Measurements from ENCODE around the gene LAMA2.

LAMA2 gene

DNA sequence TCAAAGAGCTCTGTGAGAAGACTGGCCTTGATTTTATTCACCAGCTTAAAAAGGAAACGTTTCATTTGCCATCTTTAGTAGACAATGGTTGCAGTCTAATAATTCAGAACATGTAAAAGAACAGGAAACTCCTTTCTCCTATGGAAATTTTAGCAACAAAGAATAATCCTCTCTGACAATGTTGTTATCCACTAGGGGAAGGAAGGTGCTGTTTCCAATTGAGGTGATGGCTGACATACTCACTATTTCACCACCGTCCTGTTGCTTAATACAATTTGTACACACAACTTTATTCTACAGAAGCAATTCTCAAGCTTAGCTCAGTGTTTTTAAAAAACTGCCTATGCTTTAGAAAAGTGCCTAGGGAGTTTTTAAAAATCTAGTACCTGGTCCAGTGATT, 634.4 kb downstream of the LAMA2 start:
- Histone ChIP-seq H2BK12ac (ENCODE audit: low read length in 2 of 2) (no peak overlapping the region), H4K8ac (ENCODE audit: low read length) (no peak overlapping the region), H2AK5ac (ENCODE audit: low read length, severe bottlenecking) (no peak overlapping the region), H3K36me3 (ENCODE audit: control insufficient read depth in 1 of 2, insufficient read depth in 2 of 2, low read depth in 1 of 2, low read length in 2 of 2) (peaks cover 12 to 32% of the 10 kb centered on the region in 2 experiments), H3K4me2 (ENCODE audit: low read length, poor library complexity, severe bottlenecking) (no peak overlapping the region), H2BK5ac (ENCODE audit: low read depth, low read length, poor library complexity, severe bottlenecking) (no peak overlapping the region), H2BK120ac (ENCODE audit: low read depth, low read length) (no peak overlapping the region), H3K27ac (ENCODE audit: low read length, poor library complexity, severe bottlenecking) (no peak overlapping the region), H3K18ac (ENCODE audit: low read depth in 1 of 2, low read length in 2 of 2) (no peak overlapping the region), H3K79me1 (replicated peaks; ENCODE audit: low read length, poor library complexity, severe bottlenecking) (no peaks in the 10 kb centered on the region), H2BK15ac (ENCODE audit: low read depth, poor library complexity, severe bottlenecking) (no peak overlapping the region), H3K27me3 (ENCODE audit: control insufficient read depth in 1 of 2, insufficient read depth in 1 of 2, low read length in 2 of 2) (no peaks in the 10 kb centered on the region), H4K91ac (ENCODE audit: low read length) (no peak overlapping the region), H3K23ac (ENCODE audit: low read length in 2 of 2) (no peak overlapping the region), H3K4me1 (ENCODE audit: control insufficient read depth, insufficient read depth, low read depth, low read length) (no peaks in the 10 kb centered on the region), H3K14ac (ENCODE audit: low read length in 2 of 2) (no peak overlapping the region), H3K4me3 (ENCODE audit: insufficient read depth in 1 of 2, low read depth in 1 of 2, low read length in 2 of 2) (no peak overlapping the region), H2AFZ (ENCODE audit: low read depth, low read length) (no peak overlapping the region), H3K9me3 (ENCODE audit: control insufficient read depth, low read length) (no peaks in the 10 kb centered on the region), H3K9ac (ENCODE audit: low read length) (no peak overlapping the region), H3K4ac (ENCODE audit: low read depth in 1 of 2, low read length in 2 of 2) (no peak overlapping the region)
- WGBS = no CpG with 5 or more reads among the region's 2 CpGs
- no peak for DNase-seq

GRCh38 chr6:129519750-129520149, 636.8 kb downstream of the LAMA2 start:
- no peak overlapping the region for H2BK15ac ChIP-seq (ENCODE audit: low read depth, poor library complexity, severe bottlenecking)
- no peak overlapping the region for H3K27ac ChIP-seq (ENCODE audit: low read length, poor library complexity, severe bottlenecking)
- WGBS = 98% methylated on average over 2 of the region's 2 CpGs
- no peak overlapping the region for H3K14ac ChIP-seq (ENCODE audit: low read length in 2 of 2)
- H3K79me1 ChIP-seq (replicated peaks; ENCODE audit: low read length, poor library complexity, severe bottlenecking) = no peaks in the 10 kb centered on the region
- no peak overlapping the region for H4K8ac ChIP-seq (ENCODE audit: low read length)
- no peaks in the 10 kb centered on the region for H3K4me1 ChIP-seq (ENCODE audit: control insufficient read depth, insufficient read depth, low read depth, low read length)
- no peak overlapping the region for H3K4me2 ChIP-seq (ENCODE audit: low read length, poor library complexity, severe bottlenecking)
- no peak overlapping the region for H3K4ac ChIP-seq (ENCODE audit: low read depth in 1 of 2, low read length in 2 of 2)
- no peak overlapping the region for H2AFZ ChIP-seq (ENCODE audit: low read depth, low read length)
- DNase-seq = no peak
- H3K4me3 ChIP-seq (ENCODE audit: insufficient read depth in 1 of 2, low read depth in 1 of 2, low read length in 2 of 2) = no peak overlapping the region
- no peak overlapping the region for H3K9ac ChIP-seq (ENCODE audit: low read length)
- H2AK5ac ChIP-seq (ENCODE audit: low read length, severe bottlenecking) = no peak overlapping the region
- H3K9me3 ChIP-seq (ENCODE audit: control insufficient read depth, low read length) = no peaks in the 10 kb centered on the region
- H2BK120ac ChIP-seq (ENCODE audit: low read depth, low read length) = no peak overlapping the region
- H2BK5ac ChIP-seq (ENCODE audit: low read depth, low read length, poor library complexity, severe bottlenecking) = no peak overlapping the region
- H3K18ac ChIP-seq (ENCODE audit: low read depth in 1 of 2, low read length in 2 of 2) = no peak overlapping the region
- H4K91ac ChIP-seq (ENCODE audit: low read length) = no peak overlapping the region
- H3K36me3 ChIP-seq (ENCODE audit: control insufficient read depth in 1 of 2, insufficient read depth in 2 of 2, low read depth in 1 of 2, low read length in 2 of 2) = peaks cover 9 to 35% of the 10 kb centered on the region in 2 experiments
- H3K27me3 ChIP-seq (ENCODE audit: control insufficient read depth in 1 of 2, insufficient read depth in 1 of 2, low read length in 2 of 2) = no peaks in the 10 kb centered on the region
- H2BK12ac ChIP-seq (ENCODE audit: low read length in 2 of 2) = no peak overlapping the region
- H3K23ac ChIP-seq (ENCODE audit: low read length in 2 of 2) = no peak overlapping the region

- Histone ChIP-seq H4K8ac (ENCODE audit: low read length) (no peak overlapping the region), H2AK5ac (ENCODE audit: low read length, severe bottlenecking) (no peak overlapping the region), H2BK120ac (ENCODE audit: low read depth, low read length) (no peak overlapping the region), H2BK5ac (ENCODE audit: low read depth, low read length, poor library complexity, severe bottlenecking) (no peak overlapping the region), H2AFZ (ENCODE audit: low read depth, low read length) (no peak overlapping the region), H3K79me1 (replicated peaks; ENCODE audit: low read length, poor library complexity, severe bottlenecking) (no peaks in the 10 kb centered on the region), H3K4me1 (ENCODE audit: control insufficient read depth, insufficient read depth, low read depth, low read length) (no peaks in the 10 kb centered on the region), H2BK15ac (ENCODE audit: low read depth, poor library complexity, severe bottlenecking) (no peak overlapping the region), H3K36me3 (ENCODE audit: control insufficient read depth in 1 of 2, insufficient read depth in 2 of 2, low read depth in 1 of 2, low read length in 2 of 2) (peaks cover 7 to 31% of the 10 kb centered on the region in 2 experiments), H3K9ac (ENCODE audit: low read length) (no peak overlapping the region), H3K23ac (ENCODE audit: low read length in 2 of 2) (no peak overlapping the region), H4K91ac (ENCODE audit: low read length) (no peak overlapping the region), H3K4ac (ENCODE audit: low read depth in 1 of 2, low read length in 2 of 2) (no peak overlapping the region), H2BK12ac (ENCODE audit: low read length in 2 of 2) (no peak overlapping the region), H3K14ac (ENCODE audit: low read length in 2 of 2) (no peak overlapping the region), H3K4me3 (ENCODE audit: insufficient read depth in 1 of 2, low read depth in 1 of 2, low read length in 2 of 2) (no peak overlapping the region), H3K27ac (ENCODE audit: low read length, poor library complexity, severe bottlenecking) (no peak overlapping the region), H3K27me3 (ENCODE audit: control insufficient read depth in 1 of 2, insufficient read depth in 1 of 2, low read length in 2 of 2) (no peaks in the 10 kb centered on the region), H3K9me3 (ENCODE audit: control insufficient read depth, low read length) (no peaks in the 10 kb centered on the region), H3K18ac (ENCODE audit: low read depth in 1 of 2, low read length in 2 of 2) (no peak overlapping the region), H3K4me2 (ENCODE audit: low read length, poor library complexity, severe bottlenecking) (no peak overlapping the region)
- DNase-seq = no peak
- WGBS = 46% methylated on average over 2 of the region's 2 CpGs
These were observed 639.0 kb downstream of the LAMA2 start for GRCh38 chr6:129521946-129522345.

GRCh38 chr6:129523816-129524215, 640.9 kb downstream of the LAMA2 start:
- no peak overlapping the region for H3K4me3 ChIP-seq (ENCODE audit: insufficient read depth in 1 of 2, low read depth in 1 of 2, low read length in 2 of 2)
- H2BK15ac ChIP-seq (ENCODE audit: low read depth, poor library complexity, severe bottlenecking) = no peak overlapping the region
- no peaks in the 10 kb centered on the region for H3K9me3 ChIP-seq (ENCODE audit: control insufficient read depth, low read length)
- no peak overlapping the region for H4K91ac ChIP-seq (ENCODE audit: low read length)
- H2AFZ ChIP-seq (ENCODE audit: low read depth, low read length) = no peak overlapping the region
- H2BK12ac ChIP-seq (ENCODE audit: low read length in 2 of 2) = no peak overlapping the region
- H3K23ac ChIP-seq (ENCODE audit: low read length in 2 of 2) = no peak overlapping the region
- peaks cover under 1% of the 10 kb centered on the region for H3K79me1 ChIP-seq (replicated peaks; ENCODE audit: low read length, poor library complexity, severe bottlenecking)
- peaks cover 7 to 41% of the 10 kb centered on the region in 2 experiments for H3K36me3 ChIP-seq (ENCODE audit: control insufficient read depth in 1 of 2, insufficient read depth in 2 of 2, low read depth in 1 of 2, low read length in 2 of 2)
- DNase-seq = no peak
- H2AK5ac ChIP-seq (ENCODE audit: low read length, severe bottlenecking) = no peak overlapping the region
- H3K4me1 ChIP-seq (ENCODE audit: control insufficient read depth, insufficient read depth, low read depth, low read length) = no peaks in the 10 kb centered on the region
- no peak overlapping the region for H3K9ac ChIP-seq (ENCODE audit: low read length)
- no peak overlapping the region for H2BK5ac ChIP-seq (ENCODE audit: low read depth, low read length, poor library complexity, severe bottlenecking)
- H3K14ac ChIP-seq (ENCODE audit: low read length in 2 of 2) = no peak overlapping the region
- no peak overlapping the region for H3K4ac ChIP-seq (ENCODE audit: low read depth in 1 of 2, low read length in 2 of 2)
- WGBS = 100% methylated on average over 3 of the region's 4 CpGs
- H3K27me3 ChIP-seq (ENCODE audit: control insufficient read depth in 1 of 2, insufficient read depth in 1 of 2, low read length in 2 of 2) = no peaks in the 10 kb centered on the region
- no peak overlapping the region for H3K18ac ChIP-seq (ENCODE audit: low read depth in 1 of 2, low read length in 2 of 2)
- no peak overlapping the region for H4K8ac ChIP-seq (ENCODE audit: low read length)
- no peak overlapping the region for H2BK120ac ChIP-seq (ENCODE audit: low read depth, low read length)
- H3K27ac ChIP-seq (ENCODE audit: low read length, poor library complexity, severe bottlenecking) = no peak overlapping the region
- no peak overlapping the region for H3K4me2 ChIP-seq (ENCODE audit: low read length, poor library complexity, severe bottlenecking)

Data from mesenchymal stem cell (in vitro differentiated cells and primary cell).